Activated CD8-positive, alpha-beta memory T cell treated with anti-CD3 and anti-CD28 coated beads, Interleukin-2, amount 50 U/mL, for 4 hours (primary cell): Measurements from ENCODE around the gene PKN2.
A peak's percentile ranks its signal among the peaks of the same experiment; 100 is the strongest.
"Not testable (repeated sequence)": the region's sequence is repeated elsewhere in the genome, so short reads cannot be mapped to it uniquely, and the experiment has no call there.

ENCODE experiments used
- DNase-seq: peaks from one replicate; pipeline ENCODE4 v3.0.0-alpha.2; 2020

Gene PKN2

GRCh38 chr1:88680471-88680870 is 3.6 kb upstream of the PKN2 start:
- no peak for DNase-seq

DNA sequence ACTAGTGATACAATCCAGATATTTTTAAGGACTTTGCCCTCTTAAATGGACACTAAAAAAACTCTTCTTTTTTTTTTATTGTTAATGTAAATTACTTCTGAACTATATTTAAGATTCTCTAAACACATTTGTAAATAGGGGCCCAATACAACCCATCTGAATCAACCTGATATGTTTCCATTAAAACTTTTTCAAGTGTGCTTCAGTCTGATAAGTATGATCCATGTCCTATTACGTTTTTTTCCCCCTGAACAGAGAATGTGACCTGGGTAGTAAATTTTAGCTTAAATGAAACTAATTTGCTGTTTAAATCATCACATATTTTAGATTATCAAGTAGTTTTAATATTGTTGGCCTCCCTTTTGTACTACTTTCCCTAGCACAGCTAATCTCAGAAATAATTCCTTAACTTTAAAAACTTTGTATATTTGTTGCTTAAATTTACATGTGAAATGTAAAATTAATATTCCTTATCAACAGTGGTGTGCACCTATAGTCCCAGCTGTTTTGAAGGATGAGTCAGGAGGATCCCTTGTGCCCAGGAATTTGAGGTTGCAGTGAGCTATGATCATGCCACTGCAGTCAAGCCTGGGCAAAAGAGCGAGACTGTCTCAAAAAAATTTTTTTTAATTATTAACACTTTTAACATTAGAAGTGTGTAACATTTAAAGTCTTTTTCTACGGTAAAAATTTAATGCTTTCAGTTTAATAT is 3.0 kb upstream of the PKN2 start:
- DNase-seq = no peak

DNA sequence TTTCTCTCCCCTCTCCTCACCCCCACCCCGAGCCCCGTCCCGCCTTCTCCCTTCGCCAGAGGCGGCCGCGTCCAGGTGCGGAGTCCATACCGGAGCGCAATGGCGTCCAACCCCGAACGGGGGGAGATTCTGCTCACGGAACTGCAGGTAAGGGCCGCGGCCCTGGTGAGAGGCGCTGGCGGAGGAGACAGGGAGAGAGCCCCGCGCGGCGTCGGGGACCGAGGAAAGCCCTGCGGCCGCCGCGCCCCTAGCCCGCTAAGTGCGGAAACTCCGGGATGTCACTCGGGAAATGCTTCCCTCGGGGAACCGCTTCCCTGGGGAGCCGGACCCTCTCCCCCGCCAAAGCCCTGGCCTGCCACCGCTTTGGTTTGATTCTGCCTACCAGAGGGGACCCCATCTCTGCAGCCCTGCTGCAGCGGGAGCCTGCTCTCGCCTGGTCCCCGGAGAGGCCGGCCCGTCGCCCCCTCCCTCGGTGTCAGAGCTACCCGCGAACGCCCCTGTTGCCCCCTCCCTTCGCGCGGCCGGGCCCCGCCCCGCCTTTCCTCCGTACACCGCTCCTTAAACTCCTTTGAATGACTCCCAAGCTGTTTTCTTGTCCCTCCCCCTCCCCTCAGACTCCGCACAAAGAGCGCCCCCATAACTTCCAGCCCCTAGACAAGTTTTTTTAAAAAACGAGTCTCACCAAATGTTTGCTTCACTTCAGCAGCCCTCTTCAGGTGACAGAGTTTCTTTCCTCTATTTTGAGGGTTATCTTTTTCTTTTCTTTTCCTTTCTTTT is 597 bp downstream of the PKN2 start:
- peak; percentile 63 for DNase-seq

GRCh38 chr1:88685259-88685620 is 1.2 kb downstream of the PKN2 start:
- DNase-seq = no peak

- DNase-seq = no peak
These were observed 7.5 kb downstream of the PKN2 start for GRCh38 chr1:88691540-88691939.

DNA sequence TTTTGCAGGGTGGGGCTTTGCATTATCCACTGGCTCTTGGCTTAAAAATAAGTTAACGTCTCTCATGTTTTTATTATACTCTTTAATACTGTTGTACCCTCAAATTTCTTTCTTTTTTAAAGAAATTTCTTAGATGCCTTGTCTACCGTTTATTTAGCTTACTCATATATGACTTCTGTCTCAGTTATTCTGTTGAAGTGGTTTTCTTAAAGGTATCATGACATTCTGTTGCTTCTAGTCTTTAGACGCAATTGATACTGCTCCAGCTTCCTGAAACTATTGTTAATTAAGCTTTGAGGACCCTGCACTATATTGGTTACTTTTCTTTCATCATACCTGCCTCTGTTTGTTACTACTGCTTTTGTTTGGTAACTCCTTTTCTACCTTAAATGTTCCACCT is 11.7 kb downstream of the PKN2 start:
- DNase-seq = no peak

DNA sequence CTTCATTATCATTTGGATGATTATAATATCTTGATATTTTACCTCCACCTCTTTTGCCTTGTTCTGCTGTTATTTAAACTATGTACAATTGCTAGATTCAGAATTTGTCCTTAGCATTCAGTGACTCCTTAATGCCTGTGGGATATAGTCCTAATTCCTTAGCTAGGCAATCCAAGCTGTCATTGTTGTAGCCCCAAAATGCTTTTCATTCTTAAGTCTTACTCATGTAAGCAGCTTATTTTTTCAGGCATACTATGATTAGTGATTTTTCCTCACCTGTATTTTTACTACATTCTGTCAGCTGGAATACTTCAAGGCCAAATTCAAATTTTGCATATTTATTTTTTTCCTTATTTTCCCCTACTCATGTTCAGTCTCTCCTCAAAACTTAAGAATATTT is 13.4 kb downstream of the PKN2 start:
- DNase-seq = no peak

DNA sequence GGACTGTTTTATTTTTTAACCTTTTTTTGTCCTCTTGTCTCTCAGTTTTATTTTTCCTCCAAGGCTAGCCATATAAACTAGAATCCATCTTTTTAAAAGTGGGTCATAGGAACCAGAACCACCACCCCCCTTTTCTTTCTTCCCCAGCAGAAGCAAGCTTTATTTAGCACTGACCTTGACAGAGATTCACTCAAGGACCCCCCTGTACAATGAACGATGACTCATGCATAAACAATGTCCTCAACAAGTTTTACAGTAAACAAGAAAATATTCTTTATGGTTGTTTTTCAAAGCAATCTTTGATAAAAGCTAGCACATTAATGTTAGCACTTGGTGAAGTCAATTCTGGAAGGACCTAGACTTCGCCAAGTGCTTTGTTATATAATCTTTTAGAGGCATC is 14.1 kb downstream of the PKN2 start:
- no peak for DNase-seq

DNA sequence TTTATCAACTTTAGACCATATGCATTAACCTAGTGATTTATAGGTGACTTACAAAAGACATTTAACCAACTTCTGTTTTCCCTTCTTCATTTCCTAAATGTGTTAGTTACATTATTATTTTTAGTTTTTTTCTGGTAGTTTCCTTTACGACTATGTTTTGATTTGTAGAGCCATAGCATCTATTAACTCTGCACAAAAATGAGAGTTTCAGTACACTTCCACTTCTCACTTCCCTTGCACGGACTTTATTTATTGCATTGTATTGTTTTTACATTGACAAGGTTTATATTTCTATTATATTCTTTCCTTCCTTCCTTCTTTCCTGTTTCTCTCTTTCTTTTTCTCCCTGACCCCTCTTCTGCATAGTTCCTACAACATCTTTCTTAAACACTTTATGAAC is 14.7 kb downstream of the PKN2 start:
- DNase-seq = no peak

GRCh38 chr1:88700425-88701013 is 16.4 kb downstream of the PKN2 start:
- no peak for DNase-seq

DNA sequence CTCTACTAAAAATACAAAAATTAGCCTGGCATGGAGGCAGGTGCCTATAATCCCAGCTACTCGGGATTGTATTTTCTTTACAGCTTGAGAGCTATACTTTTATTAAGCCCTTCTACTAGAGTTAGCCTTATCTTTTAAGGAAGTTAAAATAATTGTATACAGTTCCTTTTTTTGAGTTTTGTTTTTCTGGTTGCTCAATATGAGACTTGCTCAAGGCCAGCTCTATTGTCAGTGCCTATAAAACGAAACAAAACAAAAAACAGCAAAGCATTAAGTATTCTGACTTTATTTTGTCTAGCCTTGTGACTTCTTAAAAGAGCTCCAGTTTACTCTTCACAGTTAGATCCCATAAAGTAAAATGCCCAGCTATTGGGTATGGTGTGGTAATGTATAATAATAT is 17.2 kb downstream of the PKN2 start:
- no peak for DNase-seq

GRCh38 chr1:88701793-88702192 is 17.7 kb downstream of the PKN2 start:
- not testable (repeated sequence) for DNase-seq

DNA sequence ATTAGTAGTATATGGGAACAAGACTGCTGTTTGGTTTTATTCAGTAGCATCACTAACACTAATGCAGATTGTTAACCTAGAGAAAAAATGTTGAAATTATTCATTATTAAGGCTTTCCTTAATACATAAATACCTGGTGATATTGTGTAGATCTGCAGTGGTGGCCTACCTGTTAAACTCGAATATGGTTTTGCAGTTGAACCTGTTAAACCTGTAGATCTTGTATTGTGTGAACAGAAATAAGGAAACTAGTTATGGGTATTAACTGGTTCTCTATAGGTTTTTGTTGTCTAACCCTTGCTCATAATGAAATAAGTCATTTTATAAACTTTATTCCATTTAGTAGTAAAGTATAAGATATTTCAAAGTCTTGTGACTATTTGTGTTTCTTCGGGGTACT is 23.9 kb downstream of the PKN2 start:
- DNase-seq = no peak

DNA sequence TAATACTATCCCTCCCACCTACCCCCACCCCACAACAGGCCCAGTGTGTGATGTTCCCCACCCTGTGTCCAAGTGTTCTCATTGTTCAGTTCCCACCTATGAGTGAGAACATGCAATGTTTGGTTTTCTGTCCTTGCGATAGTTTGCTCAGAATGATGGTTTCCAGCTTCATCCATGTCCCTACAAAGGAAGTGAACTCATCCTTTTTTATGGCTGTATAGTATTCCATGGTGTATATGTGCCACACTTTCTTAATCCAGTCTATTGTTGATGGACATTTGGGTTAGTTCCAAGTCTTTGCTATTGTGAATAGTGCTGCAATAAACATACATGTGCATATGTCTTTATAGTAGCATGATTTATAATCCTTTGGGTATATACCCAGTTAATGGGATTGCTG is 28.8 kb downstream of the PKN2 start:
- not testable (repeated sequence) for DNase-seq

GRCh38 chr1:88716571-88716970 is 32.5 kb downstream of the PKN2 start:
- DNase-seq = not testable (repeated sequence)

GRCh38 chr1:88722492-88722891 is 38.4 kb downstream of the PKN2 start:
- no peak for DNase-seq

- DNase-seq = no peak
These were observed 42.6 kb downstream of the PKN2 start for GRCh38 chr1:88726697-88727096.

- DNase-seq = no peak
These were observed 43.1 kb downstream of the PKN2 start for GRCh38 chr1:88727205-88727604.

DNA sequence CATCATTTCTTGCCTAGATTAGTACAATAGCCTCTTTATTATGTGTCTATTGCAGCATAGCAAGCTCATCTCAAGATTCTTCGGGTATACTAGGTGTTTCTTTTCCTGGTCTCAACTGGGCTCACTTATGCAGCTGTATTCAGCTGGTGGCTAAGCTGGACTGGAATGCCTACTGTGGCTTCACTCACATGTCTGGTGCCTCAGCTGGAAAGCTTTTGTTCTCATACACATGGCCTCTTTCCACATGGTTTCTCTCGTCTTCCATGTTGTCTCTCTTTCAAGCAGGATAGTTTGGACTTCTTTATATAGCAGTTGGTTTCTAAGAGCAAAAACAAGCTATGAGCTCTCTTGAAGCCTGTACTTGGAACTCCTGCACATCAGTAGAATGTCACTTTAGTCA is 45.2 kb downstream of the PKN2 start:
- DNase-seq = no peak

- no peak for DNase-seq
These were observed 46.1 kb downstream of the PKN2 start for GRCh38 chr1:88730132-88730675.

DNA sequence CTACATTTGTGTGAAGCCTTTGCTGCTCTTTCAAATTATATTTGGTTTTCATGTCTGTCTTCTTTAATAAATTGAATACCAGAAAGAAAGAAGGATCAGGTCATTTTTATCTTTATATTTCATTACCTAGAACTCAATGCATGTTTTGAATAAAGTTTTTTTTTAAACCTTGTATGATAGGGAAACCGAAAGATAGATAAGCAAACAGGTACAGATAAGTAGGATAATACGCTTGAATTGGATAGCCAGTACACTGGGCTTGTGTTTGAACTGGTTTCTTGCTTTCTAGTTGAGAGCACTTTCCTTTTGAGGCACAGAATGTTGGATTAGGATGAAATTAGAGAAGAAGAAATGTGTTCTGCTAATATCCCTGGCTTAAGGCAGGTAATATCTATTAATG is 46.9 kb downstream of the PKN2 start:
- no peak for DNase-seq

DNA sequence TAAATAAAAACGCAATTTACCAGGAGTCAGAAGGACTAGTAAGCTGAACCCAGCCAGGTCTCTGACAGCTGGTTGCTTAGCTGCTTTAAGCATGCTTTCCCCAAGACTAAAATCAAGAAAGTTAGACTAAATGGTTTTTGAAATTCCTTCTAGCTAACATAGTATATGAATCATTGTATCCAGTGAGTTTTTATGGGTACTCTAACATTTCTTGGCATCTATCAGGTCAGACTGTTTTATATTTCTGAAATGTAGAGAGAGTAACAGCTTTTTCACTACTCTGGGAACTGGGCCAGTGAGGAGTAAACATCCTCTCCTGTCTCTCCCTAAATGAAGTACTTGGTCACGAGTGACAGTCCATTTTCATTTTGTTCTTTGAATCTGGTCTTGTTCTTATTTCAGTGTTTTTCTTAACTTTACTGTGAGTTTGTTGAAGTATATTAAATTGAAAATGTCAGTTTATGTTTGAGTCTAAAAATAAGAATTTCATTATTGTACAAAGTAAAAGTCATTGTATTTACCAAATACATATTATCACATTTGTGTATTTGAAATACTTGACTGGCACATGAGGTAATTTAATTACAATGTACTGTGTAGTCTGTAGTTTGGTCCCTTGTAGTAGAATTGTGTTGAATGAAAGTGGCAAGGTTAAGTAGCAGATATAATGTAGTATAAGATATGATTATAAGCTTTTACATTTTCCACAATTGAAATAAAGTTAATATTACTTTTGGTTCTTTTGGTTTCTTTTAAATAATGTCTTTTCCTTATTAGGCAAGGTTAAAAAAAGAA is 47.6 kb downstream of the PKN2 start:
- DNase-seq = no peak

DNA sequence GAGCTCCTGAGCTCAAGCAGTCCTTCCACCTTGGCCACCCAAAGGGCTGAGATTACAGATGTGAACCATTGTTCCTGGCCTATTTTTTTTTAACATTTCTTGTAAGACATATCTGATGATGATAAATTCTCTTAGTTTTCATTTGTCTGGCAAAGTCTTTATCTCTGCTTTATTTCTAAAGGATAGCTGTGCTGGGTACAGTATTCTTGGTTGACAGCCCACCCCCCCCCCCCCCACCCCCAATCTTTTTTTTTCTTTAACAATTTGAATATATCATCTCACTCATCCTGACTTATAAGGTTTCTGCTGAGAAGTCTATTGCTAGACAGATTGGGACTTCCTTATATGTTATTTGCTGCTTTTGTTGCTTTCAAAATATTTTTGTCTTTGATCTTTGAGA is 51.3 kb downstream of the PKN2 start:
- no peak for DNase-seq
